A673 (cell line): ENCODE measurements around the gene AKTIP. TPM values are rescaled to one million over a fixed set of nuclear protein-coding genes. Genes with fewer than 3 reads are reported as not detected.

Experiments used
- BruUV-seq: library from RNA; stranded (reverse); fragments of 400-500 nt; replicated peaks from 2 replicates; lab custom pipeline; 2021; lab: Mats Ljungman, UMichigan
- CTCF ChIA-PET: fragments of 300-600 bp; sonication (Branson Sonifier 250); formaldehyde crosslinking; loops from one replicate; lab custom pipeline; 2022; ENCODE audit warnings: antibody characterized with exemption; lab: Charles Lee
- POLR2A ChIA-PET: fragments of 300-600 bp; sonication (Branson Sonifier 250); formaldehyde crosslinking; loops from one replicate; lab custom pipeline; 2022; ENCODE audit warnings: antibody characterized with exemption; ENCODE audit not compliant: low non-redundant PET; lab: Charles Lee
- DNase-seq: peaks from one replicate; pipeline ENCODE4 v3.0.0-alpha.2; 2015; ENCODE audit warnings: low spot score
- H3K27ac ChIP-seq: fragments of 200-600 bp; sonication (generic); 2 replicates; pipeline ENCODE4 v1.5.1; 2016; ENCODE audit warnings: mixed run types, low read depth, mild to moderate bottlenecking, mixed read lengths, antibody characterized with exemption, low read length; ENCODE audit not compliant: poor library complexity, severe bottlenecking
- H3K27me3 ChIP-seq: fragments of 200-600 bp; sonication (generic); replicated peaks from 2 replicates; pipeline ENCODE4 v1.6.1; 2017; ENCODE audit warnings: mixed run types, low read depth, mild to moderate bottlenecking, mixed read lengths, antibody characterized with exemption, low read length; ENCODE audit not compliant: insufficient read depth, poor library complexity
- H3K36me3 ChIP-seq: fragments of 200-600 bp; sonication (generic); 2 replicates; pipeline ENCODE4 v1.6.1; 2016; ENCODE audit warnings: mixed run types, mild to moderate bottlenecking, mixed read lengths, antibody characterized with exemption, low read length; ENCODE audit not compliant: insufficient read depth, poor library complexity, severe bottlenecking
- H3K4me1 ChIP-seq: fragments of 200-600 bp; sonication (generic); 2 replicates; pipeline ENCODE4 v1.6.1; 2017; ENCODE audit warnings: mixed run types, mild to moderate bottlenecking, mixed read lengths, antibody characterized with exemption, low read length; ENCODE audit not compliant: insufficient read depth, poor library complexity, severe bottlenecking
- H3K4me3 ChIP-seq: fragments of 200-600 bp; sonication (generic); 2 replicates; pipeline ENCODE4 v1.5.1; 2016; ENCODE audit warnings: low read depth, mixed run types, mild to moderate bottlenecking, mixed read lengths, low read length; ENCODE audit not compliant: poor library complexity, severe bottlenecking
- H3K9me3 ChIP-seq: fragments of 200-600 bp; sonication (generic); 2 replicates; pipeline ENCODE4 v1.6.1; 2016; ENCODE audit warnings: mixed run types, low read depth, mild to moderate bottlenecking, mixed read lengths, antibody characterized with exemption, low read length; ENCODE audit not compliant: poor library complexity, severe bottlenecking
- EZH2 ChIP-seq: fragments of 200-600 bp; sonication (generic); IDR thresholded peaks from 2 replicates; pipeline ENCODE4 v1.6.1; 2017; ENCODE audit warnings: borderline replicate concordance, low read depth, mild to moderate bottlenecking, mixed read lengths, antibody characterized with exemption, low read length; ENCODE audit not compliant: poor library complexity, severe bottlenecking
- intact Hi-C: fragments of 100-400 bp; cut with micrococcal nuclease; formaldehyde crosslinking; loops from one replicate; pipeline ENCODE4 v1.10.0; 2022; ENCODE audit not compliant: unreplicated experiment
- total RNA-seq: library from RNA; stranded (reverse); gene quantifications from 2 replicates; pipeline ENCODE4 v1.2.3, GENCODE V29; 2021
- TF ChIP-seq, protein P1 (sequence below): fragments of 300-800, 200-600 bp; sonication (generic); conservative IDR thresholded peaks from 2 replicates; pipeline ENCODE4 v1.5.1; 2017; ENCODE audit warnings: low read depth, mild to moderate bottlenecking, antibody characterized with exemption, low read length, moderate library complexity, mixed read lengths

The AKTIP gene
- total RNA-seq, 1 experiment from 2014 or later = 15.0 TPM

DNA sequence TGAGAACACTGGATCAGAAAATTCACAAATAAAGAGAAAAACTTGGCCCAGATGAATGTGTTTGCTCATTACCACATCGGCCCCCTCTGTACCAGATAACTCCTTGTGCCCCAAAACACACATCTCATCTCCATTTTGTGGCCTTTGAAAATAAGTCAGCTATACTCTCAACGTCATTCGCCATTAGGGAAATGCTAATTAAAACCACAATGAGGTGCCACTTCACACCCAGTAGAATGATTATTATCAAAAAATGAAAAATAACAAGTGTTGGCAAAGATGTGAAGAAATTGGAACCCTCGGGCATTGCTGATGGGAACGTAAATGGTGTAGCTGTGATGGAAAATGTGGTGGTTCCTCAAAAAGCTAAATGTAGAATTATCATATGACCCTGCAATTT, 34.6 kb upstream of the AKTIP start:
- no peak for DNase-seq
- intact Hi-C loops = no loop called here
- H3K36me3 ChIP-seq = no peaks in the 10 kb centered on the region
- no peak overlapping the region for H3K4me3 ChIP-seq
- TF ChIP-seq EZH2 = no peak
- TF ChIP-seq, protein P1, sequence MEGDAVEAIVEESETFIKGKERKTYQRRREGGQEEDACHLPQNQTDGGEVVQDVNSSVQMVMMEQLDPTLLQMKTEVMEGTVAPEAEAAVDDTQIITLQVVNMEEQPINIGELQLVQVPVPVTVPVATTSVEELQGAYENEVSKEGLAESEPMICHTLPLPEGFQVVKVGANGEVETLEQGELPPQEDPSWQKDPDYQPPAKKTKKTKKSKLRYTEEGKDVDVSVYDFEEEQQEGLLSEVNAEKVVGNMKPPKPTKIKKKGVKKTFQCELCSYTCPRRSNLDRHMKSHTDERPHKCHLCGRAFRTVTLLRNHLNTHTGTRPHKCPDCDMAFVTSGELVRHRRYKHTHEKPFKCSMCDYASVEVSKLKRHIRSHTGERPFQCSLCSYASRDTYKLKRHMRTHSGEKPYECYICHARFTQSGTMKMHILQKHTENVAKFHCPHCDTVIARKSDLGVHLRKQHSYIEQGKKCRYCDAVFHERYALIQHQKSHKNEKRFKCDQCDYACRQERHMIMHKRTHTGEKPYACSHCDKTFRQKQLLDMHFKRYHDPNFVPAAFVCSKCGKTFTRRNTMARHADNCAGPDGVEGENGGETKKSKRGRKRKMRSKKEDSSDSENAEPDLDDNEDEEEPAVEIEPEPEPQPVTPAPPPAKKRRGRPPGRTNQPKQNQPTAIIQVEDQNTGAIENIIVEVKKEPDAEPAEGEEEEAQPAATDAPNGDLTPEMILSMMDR = no peak
- no peaks in the 10 kb centered on the region for H3K4me1 ChIP-seq
- BruUV-seq = no TSS peak
- ChIA-PET CTCF (no interaction called here), POLR2A (no interaction called here)
- no peak overlapping the region for H3K27ac ChIP-seq
- H3K9me3 ChIP-seq = no peaks in the 10 kb centered on the region
- no peaks in the 10 kb centered on the region for H3K27me3 ChIP-seq

DNA sequence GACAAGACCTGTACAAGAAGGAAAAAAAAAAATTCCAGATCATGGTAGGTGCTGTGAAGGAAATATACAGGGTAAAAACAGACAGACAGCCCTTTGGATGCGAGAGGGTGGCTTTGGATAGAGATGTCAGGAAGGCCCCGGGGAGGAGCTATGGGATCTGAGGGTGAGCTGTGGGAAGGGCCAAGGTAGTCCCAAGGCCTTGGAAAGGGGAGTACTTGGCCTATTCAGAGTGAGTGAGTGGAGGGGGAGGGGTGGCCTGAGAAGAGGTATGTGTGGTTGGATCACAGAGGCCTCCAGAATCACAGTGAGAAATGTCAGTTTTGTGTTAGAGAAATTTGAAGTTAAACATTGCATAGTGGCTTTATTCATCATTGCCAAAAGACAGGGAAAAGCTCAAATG, 31.2 kb upstream of the AKTIP start:
- H3K9me3 ChIP-seq = no peaks in the 10 kb centered on the region
- intact Hi-C loops = no loop called here
- BruUV-seq = no TSS peak
- TF ChIP-seq, protein P1 = no peak
- no peak for TF ChIP-seq EZH2
- H3K27ac ChIP-seq = no peak overlapping the region
- ChIA-PET CTCF (interaction anchor here (0.7 kb wide), 1 partner anchor 1598 kb away, joined by 3 read pairs; no protein-coding TSS in a partner anchor), POLR2A (no interaction called here)
- no peak overlapping the region for H3K4me3 ChIP-seq
- DNase-seq = no peak
- no peaks in the 10 kb centered on the region for H3K4me1 ChIP-seq
- no peaks in the 10 kb centered on the region for H3K27me3 ChIP-seq
- no peaks in the 10 kb centered on the region for H3K36me3 ChIP-seq

DNA sequence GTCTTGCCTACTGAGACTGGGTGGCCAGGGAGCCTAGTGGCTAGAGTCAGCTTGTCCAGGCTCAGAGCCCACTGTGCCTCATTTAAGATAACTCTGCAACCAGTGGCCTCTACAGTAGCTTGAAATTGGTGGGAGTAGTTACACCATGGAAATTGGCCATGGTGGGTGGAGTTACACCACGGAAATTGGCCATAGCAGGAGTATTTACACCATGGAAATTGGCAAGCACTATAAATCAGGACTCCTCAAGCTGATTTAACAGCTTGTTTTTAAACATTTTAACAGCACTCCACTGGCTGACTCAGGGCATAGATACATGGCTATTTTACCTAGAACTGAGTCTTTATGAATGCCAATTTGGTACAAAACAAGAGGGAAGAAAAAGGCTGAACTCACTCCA, 27.7 kb upstream of the AKTIP start:
- H3K27me3 ChIP-seq = no peaks in the 10 kb centered on the region
- no peaks in the 10 kb centered on the region for H3K9me3 ChIP-seq
- no peaks in the 10 kb centered on the region for H3K36me3 ChIP-seq
- no TSS peak for BruUV-seq
- TF ChIP-seq EZH2 = no peak
- TF ChIP-seq, protein P1 = no peak
- no peak for DNase-seq
- H3K4me1 ChIP-seq = no peaks in the 10 kb centered on the region
- no peak overlapping the region for H3K27ac ChIP-seq
- POLR2A ChIA-PET = no interaction called here
- intact Hi-C loops = no loop called here
- CTCF ChIA-PET = no interaction called here
- no peak overlapping the region for H3K4me3 ChIP-seq
